DMS79 treated with DMSO at 0.1 percent for 48 hours (cell line): ENCODE results near the gene MAN2A2.

Experiments used
- DNase-seq: peaks from one replicate; lab custom pipeline; 2025; lab: John Stamatoyannopoulos, UW

Gene MAN2A2

DNA sequence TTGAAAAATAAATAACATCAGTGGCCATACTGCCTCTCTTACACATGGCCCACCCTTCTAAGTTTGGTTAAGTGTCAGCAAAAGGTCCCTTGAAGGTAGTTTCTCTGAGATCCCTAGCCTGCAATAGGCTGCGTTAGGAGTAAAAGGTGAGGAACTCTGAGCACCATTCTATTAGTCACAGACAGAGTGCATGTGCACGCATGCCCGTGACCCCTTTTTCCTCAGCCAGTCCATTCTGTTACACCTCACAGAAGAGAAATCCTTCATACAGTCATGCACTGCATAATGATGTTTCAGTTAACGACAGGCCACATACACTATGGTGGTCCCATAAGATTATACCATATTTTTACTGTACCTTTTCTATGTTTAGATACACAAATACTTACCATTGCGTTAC is 64.1 kb downstream of the MAN2A2 start:
- no peak for DNase-seq

DNA sequence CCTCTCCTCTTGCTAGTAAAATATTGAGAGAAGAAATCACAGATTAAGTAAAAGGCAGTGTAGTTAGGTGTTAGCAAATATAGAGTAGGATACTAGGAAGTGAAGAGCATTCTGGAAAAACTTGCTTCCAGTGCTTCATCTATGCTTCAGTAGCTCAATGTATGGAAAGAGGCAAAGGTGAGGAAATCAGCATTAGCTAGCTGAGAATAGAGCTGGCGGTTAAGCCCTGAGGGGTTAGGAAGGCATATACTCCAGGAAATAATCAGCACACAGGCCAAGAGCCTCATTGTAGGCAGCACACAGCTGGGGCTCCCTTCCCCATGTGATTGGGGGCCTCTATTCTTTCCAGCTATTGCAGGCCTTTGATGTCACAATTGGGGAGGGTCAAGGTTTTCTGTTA is 65.3 kb downstream of the MAN2A2 start:
- DNase-seq = no peak

DNA sequence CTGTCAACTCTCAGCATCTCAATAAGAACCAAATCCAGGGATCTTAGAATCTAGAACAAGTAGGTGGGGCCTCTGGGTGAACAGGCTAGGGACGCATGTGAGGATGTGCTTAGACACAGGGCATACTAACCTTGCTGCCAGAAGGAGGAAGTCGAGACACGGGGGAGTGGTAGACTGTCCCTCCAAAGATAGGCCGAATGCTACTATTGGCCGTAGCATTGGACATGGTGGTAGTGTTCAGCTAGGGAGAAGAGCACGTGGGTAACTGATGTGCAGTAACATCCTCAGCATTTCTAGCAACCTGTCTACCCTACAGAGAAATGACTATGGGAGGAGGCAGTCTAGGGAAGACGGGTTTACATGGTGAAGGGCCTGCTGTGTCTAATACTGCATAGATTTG is 67.2 kb downstream of the MAN2A2 start:
- no peak for DNase-seq

DNA sequence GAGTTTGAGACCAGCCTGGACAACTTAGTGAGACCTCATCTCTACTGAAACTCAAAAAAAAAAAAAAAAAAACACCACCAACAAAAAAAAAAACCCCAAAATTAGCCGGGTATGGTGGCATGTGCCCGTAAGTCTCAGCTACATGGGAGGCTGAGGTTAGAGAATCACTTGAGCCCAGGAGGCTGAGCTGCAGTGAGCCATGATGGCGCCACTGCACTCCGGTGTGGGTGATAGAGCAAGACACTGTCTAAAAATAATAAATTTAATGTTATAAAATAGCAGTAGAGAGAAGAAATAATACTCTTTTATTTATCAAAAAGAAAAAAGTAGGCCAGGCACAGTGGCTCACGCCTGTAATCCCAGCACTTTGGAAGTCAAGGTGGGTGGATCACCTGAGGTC is 69.0 kb downstream of the MAN2A2 start:
- DNase-seq = no peak
